HFFc6 (cell line): ENCODE results near the gene SZRD1. TPM values are rescaled to one million over a fixed set of nuclear protein-coding genes. Genes with fewer than 3 reads are reported as not detected.

Experiments
- DNase-seq: peaks from one replicate; pipeline ENCODE4 v3.0.0-alpha.2; 2018
- H3K27ac Mint-ChIP-seq: 2 replicates; pipeline ENCODE4 v1.8.0; 2020; ENCODE audit warnings: mild to moderate bottlenecking, mixed read lengths
- H3K27me3 Mint-ChIP-seq: 2 replicates; pipeline ENCODE4 v1.8.0; 2021; ENCODE audit warnings: mild to moderate bottlenecking, moderate library complexity, mixed read lengths; ENCODE audit not compliant: insufficient read depth
- H3K36me3 Mint-ChIP-seq: 2 replicates; pipeline ENCODE4 v1.8.0; 2021; ENCODE audit warnings: low read depth, mixed read lengths
- H3K4me1 Mint-ChIP-seq: 2 replicates; pipeline ENCODE4 v1.8.0; 2020; ENCODE audit warnings: low read depth, mixed read lengths
- H3K4me3 Mint-ChIP-seq: 2 replicates; pipeline ENCODE4 v1.8.0; 2020; ENCODE audit warnings: mild to moderate bottlenecking, moderate library complexity, mixed read lengths
- H3K9me3 Mint-ChIP-seq: 2 replicates; pipeline ENCODE4 v1.8.0; 2020; ENCODE audit warnings: mild to moderate bottlenecking, mixed read lengths
- total RNA-seq, 6 experiments: library from RNA; stranded (reverse); fragmentation: NEBNext Ultra II Directional; extraction: Animal tissue kit (Norgen Biotek cat#: 25700); gene quantifications; 2 replicates in 1 of 6; 3 replicates in 5 of 6; pipeline ENCODE4 v1.2.3, GENCODE V29; 2021
- TF ChIP-seq, protein P1 (sequence below): fragments of 200-600 bp; sonication (generic); IDR thresholded peaks from 2 replicates; pipeline ENCODE4 v1.5.0; 2021; ENCODE audit warnings: antibody characterized with exemption, mild to moderate bottlenecking

Gene SZRD1
- total RNA-seq, 6 experiments from 2014 or later: 210 to 246 (median 229) TPM

DNA sequence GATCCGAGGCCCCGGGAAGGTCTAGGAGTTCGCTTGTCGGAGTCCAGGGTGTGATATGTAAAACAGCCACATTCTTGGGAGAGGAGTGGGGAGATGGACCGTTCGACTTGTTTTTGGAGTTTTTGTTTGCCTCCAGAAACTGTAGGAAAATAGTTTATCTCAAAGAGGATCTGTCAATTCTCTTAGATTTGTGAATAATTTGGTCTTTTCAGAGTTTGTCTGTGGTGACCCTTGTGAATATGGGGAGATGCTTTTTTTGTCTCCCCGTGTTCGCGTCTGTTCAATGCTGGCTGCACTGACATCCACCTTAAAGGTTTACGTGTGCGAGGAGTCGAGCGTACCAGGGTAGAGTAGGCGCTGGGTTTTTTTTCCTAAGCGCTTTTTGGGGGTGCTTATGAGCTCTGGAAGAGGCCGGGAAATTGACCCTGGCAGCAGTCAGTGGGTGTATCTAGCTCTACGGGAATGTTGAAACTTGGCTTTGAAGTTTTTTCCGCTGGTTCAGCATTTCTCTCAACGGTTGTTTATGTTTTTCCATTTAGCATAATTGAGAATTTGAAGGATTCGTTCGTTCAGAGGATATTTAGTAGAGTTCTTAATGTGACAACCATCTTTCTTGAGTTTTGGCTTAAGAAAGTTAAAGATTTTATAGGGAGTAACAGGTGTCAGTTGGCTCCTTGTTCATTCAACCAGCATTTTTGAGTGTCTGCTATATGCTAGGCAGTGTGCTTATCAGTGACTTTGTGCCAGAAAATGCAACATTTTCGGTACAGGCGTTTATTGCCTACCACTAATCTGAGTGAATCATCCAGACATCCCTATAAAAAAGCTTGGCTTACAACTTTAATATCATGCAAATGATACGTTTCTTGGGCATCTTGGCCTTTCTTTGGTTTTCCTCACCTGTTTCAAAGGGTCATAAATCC lies 1.2 kb downstream of the SZRD1 start:
- TF ChIP-seq, protein P1, sequence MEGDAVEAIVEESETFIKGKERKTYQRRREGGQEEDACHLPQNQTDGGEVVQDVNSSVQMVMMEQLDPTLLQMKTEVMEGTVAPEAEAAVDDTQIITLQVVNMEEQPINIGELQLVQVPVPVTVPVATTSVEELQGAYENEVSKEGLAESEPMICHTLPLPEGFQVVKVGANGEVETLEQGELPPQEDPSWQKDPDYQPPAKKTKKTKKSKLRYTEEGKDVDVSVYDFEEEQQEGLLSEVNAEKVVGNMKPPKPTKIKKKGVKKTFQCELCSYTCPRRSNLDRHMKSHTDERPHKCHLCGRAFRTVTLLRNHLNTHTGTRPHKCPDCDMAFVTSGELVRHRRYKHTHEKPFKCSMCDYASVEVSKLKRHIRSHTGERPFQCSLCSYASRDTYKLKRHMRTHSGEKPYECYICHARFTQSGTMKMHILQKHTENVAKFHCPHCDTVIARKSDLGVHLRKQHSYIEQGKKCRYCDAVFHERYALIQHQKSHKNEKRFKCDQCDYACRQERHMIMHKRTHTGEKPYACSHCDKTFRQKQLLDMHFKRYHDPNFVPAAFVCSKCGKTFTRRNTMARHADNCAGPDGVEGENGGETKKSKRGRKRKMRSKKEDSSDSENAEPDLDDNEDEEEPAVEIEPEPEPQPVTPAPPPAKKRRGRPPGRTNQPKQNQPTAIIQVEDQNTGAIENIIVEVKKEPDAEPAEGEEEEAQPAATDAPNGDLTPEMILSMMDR: no peak
- Mint-ChIP-seq H3K27ac (peak overlapping the region; percentile 98), H3K27me3 (peaks cover 2% of the 10 kb centered on the region), H3K4me1 (peaks cover 41% of the 10 kb centered on the region), H3K4me3 (peak overlapping the region; percentile 98), H3K9me3 (no peaks in the 10 kb centered on the region), H3K36me3 (peaks cover 25% of the 10 kb centered on the region)
- DNase-seq: peak; percentile 59

DNA sequence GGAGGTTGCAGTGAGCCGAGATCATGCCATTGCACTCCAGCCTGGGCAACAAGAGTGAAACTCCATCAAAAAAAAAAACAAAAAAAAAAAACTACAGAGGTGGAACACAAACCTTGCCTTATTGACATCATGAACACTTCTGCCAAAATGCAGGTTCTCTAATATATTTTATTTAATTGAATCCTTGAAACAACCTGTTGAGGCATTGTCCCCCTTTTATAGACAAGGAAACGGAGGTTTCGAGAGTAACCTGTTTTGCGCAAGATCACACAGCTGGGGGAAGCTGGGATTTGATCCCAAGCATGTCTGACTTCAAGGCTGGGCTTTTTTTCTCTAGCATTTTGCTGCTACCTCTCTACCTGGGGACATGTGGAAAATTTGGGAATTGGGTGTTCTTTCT lies 2.8 kb downstream of the SZRD1 start:
- H3K4me1 Mint-ChIP-seq: peaks cover 46% of the 10 kb centered on the region

DNA sequence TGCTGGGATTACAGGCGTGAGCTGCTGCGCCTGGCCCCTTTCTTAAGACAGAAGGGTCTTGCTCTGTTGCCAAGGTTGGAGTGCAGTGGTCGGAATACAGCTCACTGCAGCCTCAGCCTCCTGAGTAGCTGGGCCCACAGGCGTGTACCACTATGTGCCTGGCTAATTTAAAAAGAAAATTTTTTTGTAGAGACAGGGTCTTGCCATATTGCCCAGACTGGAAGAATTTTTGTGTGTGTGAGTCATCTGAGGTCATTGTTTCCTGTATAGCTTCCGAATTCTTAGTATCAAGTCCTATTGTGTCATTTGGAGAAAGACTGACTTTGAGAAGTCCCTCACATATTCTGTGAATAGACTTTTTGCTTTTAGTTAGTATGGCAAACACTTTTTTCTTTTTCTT lies 4.7 kb downstream of the SZRD1 start:
- Mint-ChIP-seq H3K36me3 (peaks cover 32% of the 10 kb centered on the region), H3K9me3 (no peaks in the 10 kb centered on the region), H3K4me3 (peak overlapping the region; percentile 59), H3K27me3 (peaks cover 2% of the 10 kb centered on the region), H3K27ac (peak overlapping the region; percentile 47), H3K4me1 (peaks cover 65% of the 10 kb centered on the region)
- TF ChIP-seq, protein P1: no peak
- DNase-seq: no peak

More for the DNA sequence above, 2.8 kb downstream of the SZRD1 start:
- no peak for DNase-seq
- H3K9me3 Mint-ChIP-seq: no peaks in the 10 kb centered on the region
- no peak overlapping the region for H3K4me3 Mint-ChIP-seq
- TF ChIP-seq, protein P1: no peak
- H3K27me3 Mint-ChIP-seq: peaks cover 2% of the 10 kb centered on the region
- H3K36me3 Mint-ChIP-seq: peaks cover 32% of the 10 kb centered on the region
- H3K27ac Mint-ChIP-seq: no peak overlapping the region

DNA sequence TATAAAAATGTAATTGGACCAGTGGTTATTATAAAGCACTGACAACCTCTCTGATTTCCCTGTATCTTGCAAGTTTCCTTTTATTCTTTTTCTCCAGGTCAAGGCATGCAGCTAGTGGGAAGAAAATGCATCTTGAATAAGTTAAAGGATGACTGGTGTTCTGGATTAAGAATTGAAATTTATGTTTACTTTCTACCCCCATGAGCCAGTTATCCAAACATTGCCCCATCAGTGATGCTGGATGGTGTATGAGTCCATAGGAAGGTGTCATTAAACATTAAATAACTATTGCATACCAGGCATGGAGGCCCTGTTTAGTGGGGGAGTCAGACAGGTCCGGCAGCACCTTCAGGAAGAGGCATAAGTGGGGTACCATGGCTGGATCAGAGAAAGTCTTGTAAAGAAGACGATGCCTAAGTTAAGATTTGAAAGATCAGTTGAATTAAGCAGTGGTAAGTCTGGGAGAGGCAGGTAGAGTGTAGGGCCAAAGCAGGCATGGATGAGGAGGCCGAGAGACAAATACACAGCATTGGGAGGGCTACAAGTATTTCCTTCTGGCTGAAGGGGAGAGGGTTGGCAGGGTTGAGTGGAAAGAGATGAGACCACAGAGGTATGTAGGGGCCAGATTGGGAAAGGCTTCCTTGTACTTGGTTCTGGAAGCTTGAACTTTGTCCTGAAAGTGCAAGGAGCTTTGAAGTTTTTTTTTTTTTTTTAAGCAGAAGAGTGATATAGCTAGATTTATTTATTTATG lies 5.7 kb downstream of the SZRD1 start:
- peaks cover 30% of the 10 kb centered on the region for H3K36me3 Mint-ChIP-seq

DNA sequence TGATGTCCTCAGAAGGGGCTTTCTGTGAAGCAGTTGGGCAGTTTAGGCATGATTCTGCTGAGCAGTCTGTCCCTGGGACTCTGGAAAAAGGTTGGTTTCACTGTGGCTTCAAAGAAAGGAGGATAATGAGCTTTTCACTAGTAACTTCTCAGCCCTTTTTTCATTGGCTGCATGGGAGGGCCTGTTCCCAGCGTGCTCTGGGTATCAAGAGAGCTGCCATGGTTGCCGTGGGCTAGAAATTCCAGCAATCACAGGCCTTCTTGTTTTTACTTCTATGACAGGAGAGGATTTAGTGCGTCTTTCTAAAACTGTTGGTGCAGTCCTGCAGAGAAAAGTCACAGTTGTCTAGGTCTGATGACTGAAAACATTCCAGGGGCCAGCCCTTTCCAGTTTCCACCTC lies 7.2 kb downstream of the SZRD1 start:
- Mint-ChIP-seq H3K27me3 (peaks cover 2% of the 10 kb centered on the region), H3K36me3 (peaks cover 22% of the 10 kb centered on the region), H3K9me3 (no peaks in the 10 kb centered on the region), H3K4me1 (peaks cover 69% of the 10 kb centered on the region), H3K4me3 (0 out of 2 replicates have a peak overlapping the region, but pooled peaks have one; percentile 27), H3K27ac (peak overlapping the region; percentile 65)
- DNase-seq: no peak
- TF ChIP-seq, protein P1: no peak

More for the DNA sequence above, 5.7 kb downstream of the SZRD1 start:
- H3K27ac Mint-ChIP-seq: peak overlapping the region; percentile 47
- H3K27me3 Mint-ChIP-seq: peaks cover 2% of the 10 kb centered on the region
- H3K4me3 Mint-ChIP-seq: peak overlapping the region; percentile 59
- TF ChIP-seq, protein P1: no peak
- H3K9me3 Mint-ChIP-seq: no peaks in the 10 kb centered on the region
- no peak for DNase-seq
- H3K4me1 Mint-ChIP-seq: peaks cover 75% of the 10 kb centered on the region
